Esophagus squamous epithelium (tissue), 4 donors: ENCODE data around the gene S100A1.

Source experiments
- POLR2A ChIP-seq, 4 donors: fragments of 450-650 bp; IDR thresholded peaks; one replicate each; pipeline ENCODE4 v1.6.1; 2017; ENCODE audit warnings: antibody characterized with exemption in 4 of 4, mild to moderate bottlenecking in 4 of 4, moderate library complexity in 3 of 4
- TF ChIP-seq, protein P1 (sequence below), 6 experiments: fragments of 450-650 bp in 4 of 6; fragments of 200-600 bp in 2 of 6; sonication (generic) in 2 of 6; IDR thresholded peaks; one replicate each; pipeline ENCODE4 v1.5.1; 2016 to 2019; ENCODE audit warnings: antibody characterized with exemption in 6 of 6, mild to moderate bottlenecking in 4 of 6, moderate library complexity in 4 of 6

DNA sequence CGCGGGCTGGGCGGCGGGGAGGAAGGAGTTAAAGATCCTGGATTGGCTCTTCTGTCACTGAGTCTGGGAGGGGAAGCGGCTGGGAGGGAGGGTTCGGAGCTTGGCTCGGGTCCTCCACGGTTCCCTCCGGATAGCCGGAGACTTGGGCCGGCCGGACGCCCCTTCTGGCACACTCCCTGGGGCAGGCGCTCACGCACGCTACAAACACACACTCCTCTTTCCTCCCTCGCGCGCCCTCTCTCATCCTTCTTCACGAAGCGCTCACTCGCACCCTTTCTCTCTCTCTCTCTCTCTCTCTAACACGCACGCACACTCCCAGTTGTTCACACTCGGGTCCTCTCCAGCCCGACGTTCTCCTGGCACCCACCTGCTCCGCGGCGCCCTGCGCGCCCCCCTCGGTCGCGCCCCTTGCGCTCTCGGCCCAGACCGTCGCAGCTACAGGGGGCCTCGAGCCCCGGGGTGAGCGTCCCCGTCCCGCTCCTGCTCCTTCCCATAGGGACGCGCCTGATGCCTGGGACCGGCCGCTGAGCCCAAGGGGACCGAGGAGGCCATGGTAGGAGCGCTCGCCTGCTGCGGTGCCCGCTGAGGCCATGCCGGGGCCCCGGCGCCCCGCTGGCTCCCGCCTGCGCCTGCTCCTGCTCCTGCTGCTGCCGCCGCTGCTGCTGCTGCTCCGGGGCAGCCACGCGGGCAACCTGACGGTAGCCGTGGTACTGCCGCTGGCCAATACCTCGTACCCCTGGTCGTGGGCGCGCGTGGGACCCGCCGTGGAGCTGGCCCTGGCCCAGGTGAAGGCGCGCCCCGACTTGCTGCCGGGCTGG, 50.5 kb downstream of the S100A1 start, which contains the start of gene NPR1:
- TF ChIP-seq, protein P1, sequence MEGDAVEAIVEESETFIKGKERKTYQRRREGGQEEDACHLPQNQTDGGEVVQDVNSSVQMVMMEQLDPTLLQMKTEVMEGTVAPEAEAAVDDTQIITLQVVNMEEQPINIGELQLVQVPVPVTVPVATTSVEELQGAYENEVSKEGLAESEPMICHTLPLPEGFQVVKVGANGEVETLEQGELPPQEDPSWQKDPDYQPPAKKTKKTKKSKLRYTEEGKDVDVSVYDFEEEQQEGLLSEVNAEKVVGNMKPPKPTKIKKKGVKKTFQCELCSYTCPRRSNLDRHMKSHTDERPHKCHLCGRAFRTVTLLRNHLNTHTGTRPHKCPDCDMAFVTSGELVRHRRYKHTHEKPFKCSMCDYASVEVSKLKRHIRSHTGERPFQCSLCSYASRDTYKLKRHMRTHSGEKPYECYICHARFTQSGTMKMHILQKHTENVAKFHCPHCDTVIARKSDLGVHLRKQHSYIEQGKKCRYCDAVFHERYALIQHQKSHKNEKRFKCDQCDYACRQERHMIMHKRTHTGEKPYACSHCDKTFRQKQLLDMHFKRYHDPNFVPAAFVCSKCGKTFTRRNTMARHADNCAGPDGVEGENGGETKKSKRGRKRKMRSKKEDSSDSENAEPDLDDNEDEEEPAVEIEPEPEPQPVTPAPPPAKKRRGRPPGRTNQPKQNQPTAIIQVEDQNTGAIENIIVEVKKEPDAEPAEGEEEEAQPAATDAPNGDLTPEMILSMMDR (IDR thresholded peaks at IDR 0.05): no peak
- TF ChIP-seq POLR2A (IDR thresholded peaks at IDR 0.05): no peak
